Measurements from ENCODE around the gene C3AR1. TPM values are rescaled to one million over a fixed set of nuclear protein-coding genes. Genes with fewer than 3 reads are reported as not detected.
A peak's percentile ranks its signal among the peaks of the same experiment; 100 is the strongest.

The C3AR1 gene
- total RNA-seq, 2 donors from 2014 or later: 0.66 to 3.9 TPM

DNA sequence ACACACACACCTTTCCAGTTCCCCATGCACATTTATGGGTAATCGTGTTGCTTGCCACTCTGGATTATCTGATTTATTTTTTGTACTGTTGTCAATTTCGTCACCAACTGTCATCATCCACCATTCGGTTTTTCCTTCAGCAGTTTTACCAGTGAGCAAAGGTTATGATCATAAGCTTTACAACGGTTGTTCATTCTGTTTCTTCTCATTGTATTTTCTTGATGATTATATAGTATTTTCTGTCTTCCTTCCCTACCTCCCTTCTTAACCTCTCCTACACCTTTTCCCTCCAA is 16.6 kb upstream of the C3AR1 start:
- Histone ChIP-seq H3K36me3 (replicated peaks in 1 of 2; ENCODE audit: insufficient read depth in 1 of 2, low read depth in 2 of 2) (no peaks in the 10 kb centered on the region), H3K27ac (peak overlapping the region; percentile 88 to 96 (median 94)), H3K4me3 (peak overlapping the region; percentile 60 to 95), H3K9me3 (no peaks in the 10 kb centered on the region), H3K27me3 (no peaks in the 10 kb centered on the region), H3K4me1 (peaks cover 56% of the 10 kb centered on the region)
- intact Hi-C loops (cut with DNase I): no loop called here
- 1 to 3% methylated on average over 4 of the region's 4 CpGs for WGBS, 2 donors
- TF ChIP-seq POLR2A (IDR thresholded peaks at IDR 0.05): no peak
- TF ChIP-seq, protein P1, sequence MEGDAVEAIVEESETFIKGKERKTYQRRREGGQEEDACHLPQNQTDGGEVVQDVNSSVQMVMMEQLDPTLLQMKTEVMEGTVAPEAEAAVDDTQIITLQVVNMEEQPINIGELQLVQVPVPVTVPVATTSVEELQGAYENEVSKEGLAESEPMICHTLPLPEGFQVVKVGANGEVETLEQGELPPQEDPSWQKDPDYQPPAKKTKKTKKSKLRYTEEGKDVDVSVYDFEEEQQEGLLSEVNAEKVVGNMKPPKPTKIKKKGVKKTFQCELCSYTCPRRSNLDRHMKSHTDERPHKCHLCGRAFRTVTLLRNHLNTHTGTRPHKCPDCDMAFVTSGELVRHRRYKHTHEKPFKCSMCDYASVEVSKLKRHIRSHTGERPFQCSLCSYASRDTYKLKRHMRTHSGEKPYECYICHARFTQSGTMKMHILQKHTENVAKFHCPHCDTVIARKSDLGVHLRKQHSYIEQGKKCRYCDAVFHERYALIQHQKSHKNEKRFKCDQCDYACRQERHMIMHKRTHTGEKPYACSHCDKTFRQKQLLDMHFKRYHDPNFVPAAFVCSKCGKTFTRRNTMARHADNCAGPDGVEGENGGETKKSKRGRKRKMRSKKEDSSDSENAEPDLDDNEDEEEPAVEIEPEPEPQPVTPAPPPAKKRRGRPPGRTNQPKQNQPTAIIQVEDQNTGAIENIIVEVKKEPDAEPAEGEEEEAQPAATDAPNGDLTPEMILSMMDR (IDR thresholded peaks at IDR 0.05): no peak
- ATAC-seq: no peak
- no peak for DNase-seq

DNA sequence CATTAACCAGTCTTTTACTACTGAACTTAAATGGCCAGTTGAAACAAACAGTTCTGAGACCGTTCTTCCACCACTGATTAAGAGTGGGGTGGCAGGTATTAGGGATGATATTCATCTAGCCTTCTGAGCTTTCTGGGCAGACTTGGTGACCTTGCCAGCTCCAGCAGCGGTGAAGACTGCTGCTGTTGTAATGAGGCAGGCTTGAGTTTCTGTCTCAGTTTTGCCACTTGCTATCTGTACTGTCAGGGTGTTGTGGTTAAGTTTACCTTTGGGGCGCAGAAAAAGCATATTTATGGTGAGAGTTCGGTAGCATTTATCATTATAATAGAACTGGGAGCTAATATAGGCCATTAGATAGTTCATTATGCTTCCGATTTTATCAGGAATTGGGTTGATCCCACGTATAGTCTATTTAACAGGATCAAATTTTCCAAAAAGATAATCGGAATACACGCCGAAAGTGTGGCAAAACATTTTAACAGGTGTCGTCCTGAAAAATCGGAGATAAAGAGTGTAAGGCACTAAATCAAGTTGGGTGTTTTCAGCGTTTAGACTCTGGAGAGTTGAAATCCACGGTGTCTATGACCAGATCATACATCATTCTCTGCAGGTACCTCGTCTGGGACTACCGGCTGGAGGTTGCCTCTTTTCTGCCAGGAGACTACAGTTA is 15.2 kb upstream of the C3AR1 start:
- Histone ChIP-seq H3K27ac (peak overlapping the region; percentile 88 to 96 (median 94)), H3K9me3 (no peaks in the 10 kb centered on the region), H3K27me3 (no peaks in the 10 kb centered on the region), H3K4me1 (peaks cover 49% of the 10 kb centered on the region), H3K4me3 (peak overlapping the region; percentile 60 to 95), H3K36me3 (replicated peaks in 1 of 2; ENCODE audit: insufficient read depth in 1 of 2, low read depth in 2 of 2) (no peaks in the 10 kb centered on the region)
- WGBS, 2 donors: 0 to 1% methylated on average over 15 of the region's 15 CpGs
- TF ChIP-seq, protein P1 (IDR thresholded peaks at IDR 0.05): peak in 1 of 7 experiments; percentile 1
- TF ChIP-seq POLR2A (IDR thresholded peaks at IDR 0.05): no peak
- ATAC-seq (peak; percentile 17), DNase-seq (peak in 3 of 4 donors; percentile 29 to 40 (median 40))
- intact Hi-C loops (cut with DNase I): no loop called here

DNA sequence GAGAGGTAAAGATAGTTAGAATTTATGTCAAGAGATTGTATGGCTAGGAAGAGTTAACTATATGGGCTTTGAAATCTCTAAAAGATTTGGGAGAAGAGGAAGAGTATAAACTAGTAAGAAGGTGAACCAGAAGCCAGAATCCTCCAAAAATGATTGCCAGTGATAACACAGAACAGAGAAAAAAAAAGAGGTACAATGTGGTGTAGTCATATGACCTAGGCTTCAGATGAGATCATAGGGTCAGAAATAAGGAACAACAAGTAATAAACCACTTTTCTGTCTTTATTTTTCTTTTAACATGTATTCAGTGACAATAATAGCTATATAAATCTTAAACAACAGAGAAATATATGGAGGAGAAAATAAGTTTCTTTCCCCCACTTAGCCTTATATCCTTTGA is 14.0 kb upstream of the C3AR1 start:
- Histone ChIP-seq H3K9me3 (no peaks in the 10 kb centered on the region), H3K27ac (no peak overlapping the region), H3K36me3 (replicated peaks in 1 of 2; ENCODE audit: insufficient read depth in 1 of 2, low read depth in 2 of 2) (no peaks in the 10 kb centered on the region), H3K4me3 (no peak overlapping the region), H3K27me3 (no peaks in the 10 kb centered on the region), H3K4me1 (peaks cover 43% of the 10 kb centered on the region)
- DNase-seq: no peak
- ATAC-seq: no peak
- intact Hi-C loops (cut with DNase I): no loop called here
- TF ChIP-seq, protein P1 (IDR thresholded peaks at IDR 0.05): no peak
- no peak for TF ChIP-seq POLR2A (IDR thresholded peaks at IDR 0.05)

DNA sequence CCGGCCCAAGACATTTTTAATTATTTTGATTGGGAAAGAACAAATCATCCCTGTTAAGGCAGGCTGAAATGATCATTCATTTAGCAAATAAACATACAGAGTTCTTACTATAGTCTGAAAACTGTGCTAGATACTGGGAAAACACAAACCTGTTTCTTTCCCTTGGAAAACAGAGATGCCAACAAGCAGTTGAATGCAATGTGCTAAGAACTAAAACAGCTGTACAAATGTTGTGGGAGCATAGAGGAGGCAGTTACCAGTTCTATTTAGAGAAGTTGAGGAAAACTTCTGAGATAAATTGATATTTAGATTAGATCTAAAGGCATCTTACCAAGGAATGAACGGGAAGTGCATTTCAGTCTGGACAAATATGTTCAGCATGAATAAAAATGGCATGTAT is 12.8 kb upstream of the C3AR1 start:
- TF ChIP-seq, protein P1 (IDR thresholded peaks at IDR 0.05): no peak
- TF ChIP-seq POLR2A (IDR thresholded peaks at IDR 0.05): no peak
- no peaks in the 10 kb centered on the region for H3K36me3 ChIP-seq (replicated peaks in 1 of 2; ENCODE audit: insufficient read depth in 1 of 2, low read depth in 2 of 2)
- no peak overlapping the region for H3K27ac ChIP-seq
- DNase-seq (no peak), ATAC-seq (no peak)
- H3K4me1 ChIP-seq: peaks cover 33% of the 10 kb centered on the region
- H3K27me3 ChIP-seq: no peaks in the 10 kb centered on the region
- no peaks in the 10 kb centered on the region for H3K9me3 ChIP-seq
- intact Hi-C loops (cut with DNase I): no loop called here
- WGBS, 2 donors: 35 to 42% methylated on average over 2 of the region's 2 CpGs
- no peak overlapping the region for H3K4me3 ChIP-seq

DNA sequence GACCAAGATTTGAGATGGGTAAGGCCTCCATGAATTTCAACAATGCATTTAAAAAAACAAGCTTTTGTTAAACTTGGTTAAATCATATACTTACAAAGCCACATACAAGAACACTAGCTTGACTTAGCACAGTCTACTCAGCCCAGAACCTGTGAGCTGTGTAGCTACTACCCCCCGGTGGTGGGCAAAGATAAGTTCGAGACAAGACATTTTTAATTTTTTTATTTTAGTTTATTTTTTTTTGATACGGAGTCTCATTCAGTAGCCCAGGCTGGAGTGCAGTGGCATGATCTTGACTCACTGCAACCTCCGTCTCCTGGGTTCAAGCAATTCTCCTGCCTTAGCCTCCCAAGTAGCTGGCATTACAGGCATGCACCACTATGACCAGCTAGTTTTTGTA is 12.2 kb upstream of the C3AR1 start:
- no peaks in the 10 kb centered on the region for H3K36me3 ChIP-seq (replicated peaks in 1 of 2; ENCODE audit: insufficient read depth in 1 of 2, low read depth in 2 of 2)
- ATAC-seq (no peak), DNase-seq (peak in 3 of 4 donors; percentile 23 to 43 (median 28))
- 24 to 33% methylated on average over 4 of the region's 4 CpGs for WGBS, 2 donors
- H3K27ac ChIP-seq: no peak overlapping the region
- TF ChIP-seq, protein P1 (IDR thresholded peaks at IDR 0.05): peak in 5 of 7 experiments; percentile 15 to 40 (median 29)
- no peak for TF ChIP-seq POLR2A (IDR thresholded peaks at IDR 0.05)
- no peaks in the 10 kb centered on the region for H3K9me3 ChIP-seq
- H3K27me3 ChIP-seq: no peaks in the 10 kb centered on the region
- peaks cover 28% of the 10 kb centered on the region for H3K4me1 ChIP-seq
- H3K4me3 ChIP-seq: no peak overlapping the region
- intact Hi-C loops (cut with DNase I): no loop called here

Data from body of pancreas (tissue), 4 donors.